ENCODE measurements around the gene CBX6.

Gene CBX6

DNA sequence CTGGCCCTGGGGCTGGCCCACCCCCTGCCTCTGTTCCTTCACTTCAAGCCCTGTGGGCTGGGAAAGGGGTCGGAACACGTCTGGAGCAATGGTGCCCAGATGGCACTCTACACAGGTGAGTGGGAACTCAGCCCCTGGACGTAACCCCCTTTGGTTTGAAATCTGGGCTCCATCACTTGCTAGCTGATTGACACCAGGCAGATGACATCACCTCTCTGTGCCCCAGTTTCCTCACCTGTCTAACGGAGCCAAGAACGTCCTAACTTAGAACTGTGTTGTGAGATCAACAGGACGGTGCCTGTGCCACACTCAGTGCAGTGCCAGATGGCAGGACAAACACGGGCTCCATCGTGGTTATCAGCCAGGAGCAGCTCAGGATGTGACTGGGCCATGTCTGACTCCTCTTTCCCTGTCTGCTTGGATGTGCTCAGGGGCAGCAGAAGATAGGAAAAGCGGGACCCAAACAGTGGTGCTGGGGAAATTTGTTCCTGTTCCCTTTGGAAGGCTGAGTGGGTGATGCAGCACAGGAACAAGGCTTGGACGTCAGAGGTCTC lies 52.6 kb downstream of the CBX6 start:
- TF ChIP-seq CTCF (IDR thresholded peaks at IDR 0.05; ENCODE audit: insufficient read depth, missing control alignments) = no peak
- DNase-seq (ENCODE audit: insufficient read length, low spot score) = no peak
- no peak for FAIRE-seq

DNA sequence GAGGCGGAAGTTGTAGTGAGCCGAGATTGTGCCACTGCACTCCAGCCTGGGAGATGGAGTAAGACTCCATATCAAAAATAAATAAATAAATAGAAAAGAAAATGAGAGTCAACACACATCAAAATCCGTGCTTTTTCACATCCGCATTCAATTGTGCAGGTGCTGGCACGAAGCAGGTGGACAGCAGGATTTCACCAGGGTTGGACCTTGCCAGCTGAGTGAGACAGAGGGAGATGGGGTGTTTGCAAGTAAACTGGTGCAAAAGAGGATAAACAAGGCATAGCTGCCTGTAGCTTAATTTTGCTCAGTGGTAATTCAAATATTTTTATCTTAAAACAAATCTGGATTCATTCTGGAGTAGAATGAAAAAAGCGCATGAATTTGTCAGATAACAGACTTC lies 54.8 kb downstream of the CBX6 start:
- TF ChIP-seq CTCF (IDR thresholded peaks at IDR 0.05; ENCODE audit: insufficient read depth, missing control alignments) = no peak
- DNase-seq (ENCODE audit: insufficient read length, low spot score) = no peak
- FAIRE-seq = no peak

DNA sequence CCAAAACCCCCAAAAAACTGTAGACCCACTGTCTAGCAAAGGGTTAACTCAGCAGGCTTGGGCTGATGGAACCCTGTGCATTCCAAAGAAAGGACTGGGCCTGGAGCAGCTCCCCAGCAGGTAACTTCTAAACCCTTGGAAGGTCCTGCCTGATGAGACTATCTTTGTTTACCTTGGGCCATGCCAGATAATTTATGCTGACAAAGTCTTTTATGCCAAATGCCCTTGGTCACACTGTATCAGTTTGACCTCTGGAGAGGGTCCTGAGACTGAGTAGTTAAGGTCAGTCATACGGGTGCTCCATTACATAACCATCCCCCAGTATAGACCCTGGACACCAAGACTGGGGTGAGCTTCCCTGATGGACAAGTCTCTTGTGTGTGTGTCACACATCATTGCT lies 56.2 kb downstream of the CBX6 start:
- TF ChIP-seq CTCF (IDR thresholded peaks at IDR 0.05; ENCODE audit: insufficient read depth, missing control alignments) = no peak

More for the DNA sequence above, 56.2 kb downstream of the CBX6 start:
- no peak for FAIRE-seq
- no peak for DNase-seq (ENCODE audit: insufficient read length, low spot score)

All from D721Med (cell line).